GM10266 (cell line): ENCODE data around the gene HLA-DQB1.
"Not testable (repeated sequence)": the region's sequence is repeated elsewhere in the genome, so short reads cannot be mapped to it uniquely, and the experiment has no call there.

ENCODE experiments used
- DNase-seq: peaks from one replicate; pipeline ENCODE4 v3.0.0; 2012; ENCODE audit errors: extremely low spot score
- CTCF ChIP-seq: IDR thresholded peaks from 2 replicates; pipeline ENCODE4 v1.5.1; 2012; ENCODE audit warnings: mild to moderate bottlenecking, low read depth; ENCODE audit not compliant: control insufficient read depth, insufficient read depth; ENCODE audit errors: missing control alignments

The HLA-DQB1 gene

GRCh38 chr6:32659856-32660595, 6.4 kb downstream of the HLA-DQB1 start:
- DNase-seq: no peak
- TF ChIP-seq CTCF: no peak

GRCh38 chr6:32658268-32658897, 8.1 kb downstream of the HLA-DQB1 start:
- no peak for DNase-seq

GRCh38 chr6:32657819-32658218, 8.6 kb downstream of the HLA-DQB1 start:
- DNase-seq: not testable (repeated sequence)

More at GRCh38 chr6:32658268-32658897, 8.1 kb downstream of the HLA-DQB1 start:
- TF ChIP-seq CTCF: no peak

GRCh38 chr6:32657329-32657728, 9.1 kb downstream of the HLA-DQB1 start:
- not testable (repeated sequence) for DNase-seq

GRCh38 chr6:32655203-32655710, 11.2 kb downstream of the HLA-DQB1 start:
- no peak for DNase-seq
- no peak for TF ChIP-seq CTCF

- TF ChIP-seq CTCF: no peak
Measured at GRCh38 chr6:32645047-32645703, 21.3 kb downstream of the HLA-DQB1 start.

GRCh38 chr6:32643904-32644303, 22.6 kb downstream of the HLA-DQB1 start:
- no peak for DNase-seq
- no peak for TF ChIP-seq CTCF

More at GRCh38 chr6:32645047-32645703, 21.3 kb downstream of the HLA-DQB1 start:
- DNase-seq: no peak

GRCh38 chr6:32642720-32643106, 23.7 kb downstream of the HLA-DQB1 start:
- TF ChIP-seq CTCF: no peak
- no peak for DNase-seq

- not testable (repeated sequence) for DNase-seq
Measured at GRCh38 chr6:32641785-32642719, 24.4 kb downstream of the HLA-DQB1 start.
